ENCODE data around the gene TBC1D9. TPM values are rescaled to one million over a fixed set of nuclear protein-coding genes. Genes with fewer than 3 reads are reported as not detected.

Gene TBC1D9
- polyA plus RNA-seq, 1 donor (not counting 4 experiments of a cell fraction or from before 2014, with no cell fraction given), result 11.6 TPM

- H3K27ac ChIP-seq (ENCODE audit: control insufficient read depth, insufficient read depth, low read length), result no peak overlapping the region
- H3K4me2 ChIP-seq (ENCODE audit: control insufficient read depth, extremely low read depth, insufficient read depth, low read depth, low read length), result no peak overlapping the region
- no peak overlapping the region for H3K9ac ChIP-seq (ENCODE audit: control insufficient read depth, extremely low read depth, insufficient read depth, low read length)
- H3K9me1 ChIP-seq (ENCODE audit: control insufficient read depth, extremely low read depth, insufficient read depth, low read length), result no peaks in the 10 kb centered on the region
- no peaks in the 10 kb centered on the region for H4K20me1 ChIP-seq (ENCODE audit: control insufficient read depth, extremely low read depth, insufficient read depth, low read length)
- dilution Hi-C loops (cut with MboI; ENCODE audit: extremely low pct_ligation_motif_present, low sequenced_read_pairs), result no loop called here
- TF ChIP-seq CTCF (optimal IDR thresholded peaks at IDR 0.05 in 1 of 3, IDR thresholded peaks at IDR 0.05 in 1 of 3, conservative IDR thresholded peaks at IDR 0.05 in 1 of 3; ENCODE audit: extremely low read depth in 1 of 3, insufficient read depth in 2 of 3, low read length in 3 of 3) (no peak), EZH2 (IDR thresholded peaks at IDR 0.05; ENCODE audit: low read length) (no peak)
- H3K4me1 ChIP-seq (ENCODE audit: control insufficient read depth, extremely low read depth, insufficient read depth, low read length), result peaks cover 24% of the 10 kb centered on the region
- H3K79me2 ChIP-seq (ENCODE audit: control insufficient read depth, insufficient read depth, low read length), result peaks cover 3% of the 10 kb centered on the region
- DNase-seq (ENCODE audit: low read depth, low spot score) (no peak), FAIRE-seq (no peak)
- no peak overlapping the region for H3K4me3 ChIP-seq (ENCODE audit: control insufficient read depth in 2 of 3, extremely low read depth in 1 of 3, insufficient read depth in 2 of 3, low read depth in 1 of 3, low read length in 3 of 3)
- H3K9me3 ChIP-seq (ENCODE audit: control insufficient read depth, low read depth, low read length), result no peaks in the 10 kb centered on the region
- H3K27me3 ChIP-seq (ENCODE audit: control insufficient read depth, extremely low read depth, insufficient read depth, low read length), result no peaks in the 10 kb centered on the region
- H3K36me3 ChIP-seq (ENCODE audit: control insufficient read depth in 2 of 2, extremely low read depth in 1 of 2, insufficient read depth in 2 of 2, low read length in 2 of 2), result no peaks in the 10 kb centered on the region
- no peak overlapping the region for H2AFZ ChIP-seq (ENCODE audit: control insufficient read depth, low read length)
Measured at GRCh38 chr4:140736669-140737343, 19.4 kb downstream of the TBC1D9 start.

- TF ChIP-seq EZH2 (IDR thresholded peaks at IDR 0.05; ENCODE audit: low read length) (no peak), CTCF (optimal IDR thresholded peaks at IDR 0.05 in 1 of 3, IDR thresholded peaks at IDR 0.05 in 1 of 3, conservative IDR thresholded peaks at IDR 0.05 in 1 of 3; ENCODE audit: extremely low read depth in 1 of 3, insufficient read depth in 2 of 3, low read length in 3 of 3) (no peak)
- Histone ChIP-seq H4K20me1 (ENCODE audit: control insufficient read depth, extremely low read depth, insufficient read depth, low read length) (no peaks in the 10 kb centered on the region), H3K9me1 (ENCODE audit: control insufficient read depth, extremely low read depth, insufficient read depth, low read length) (no peaks in the 10 kb centered on the region), H3K36me3 (ENCODE audit: control insufficient read depth in 2 of 2, extremely low read depth in 1 of 2, insufficient read depth in 2 of 2, low read length in 2 of 2) (no peaks in the 10 kb centered on the region), H3K79me2 (ENCODE audit: control insufficient read depth, insufficient read depth, low read length) (no peaks in the 10 kb centered on the region), H3K4me2 (ENCODE audit: control insufficient read depth, extremely low read depth, insufficient read depth, low read depth, low read length) (no peak overlapping the region), H3K9me3 (ENCODE audit: control insufficient read depth, low read depth, low read length) (no peaks in the 10 kb centered on the region), H3K9ac (ENCODE audit: control insufficient read depth, extremely low read depth, insufficient read depth, low read length) (no peak overlapping the region), H3K4me1 (ENCODE audit: control insufficient read depth, extremely low read depth, insufficient read depth, low read length) (peaks cover 23% of the 10 kb centered on the region), H3K4me3 (ENCODE audit: control insufficient read depth in 2 of 3, extremely low read depth in 1 of 3, insufficient read depth in 2 of 3, low read depth in 1 of 3, low read length in 3 of 3) (no peak overlapping the region), H3K27ac (ENCODE audit: control insufficient read depth, insufficient read depth, low read length) (no peak overlapping the region), H3K27me3 (ENCODE audit: control insufficient read depth, extremely low read depth, insufficient read depth, low read length) (no peaks in the 10 kb centered on the region), H2AFZ (ENCODE audit: control insufficient read depth, low read length) (no peak overlapping the region)
- DNase-seq (ENCODE audit: low read depth, low spot score) (no peak), FAIRE-seq (no peak)
- dilution Hi-C loops (cut with MboI; ENCODE audit: extremely low pct_ligation_motif_present, low sequenced_read_pairs), result no loop called here
Measured at GRCh38 chr4:140735779-140736391, 20.3 kb downstream of the TBC1D9 start.
